Adrenal gland (tissue), 5 donors: ENCODE data around the gene TCF7L1.
"Not testable (repeated sequence)": the region's sequence is repeated elsewhere in the genome, so short reads cannot be mapped to it uniquely, and the experiment has no call there.

ENCODE experiments used
- POLR2A ChIP-seq, 2 donors: fragments of 450-650 bp; IDR thresholded peaks; one replicate each; pipeline ENCODE4 v1.6.1; 2017; ENCODE audit warnings: antibody characterized with exemption in 2 of 2, mild to moderate bottlenecking in 2 of 2, moderate library complexity in 1 of 2
- TF ChIP-seq, protein P1 (sequence below), 6 experiments: fragments of 450-650 bp in 4 of 6; fragments of 200-600 bp in 2 of 6; sonication (generic) in 1 of 6; IDR thresholded peaks; 1 replicate in 5 of 6; 2 replicates in 1 of 6; pipeline versions ENCODE4 v1.5.1 to v1.8.0; 2016 to 2021; ENCODE audit warnings: antibody characterized with exemption in 6 of 6, mild to moderate bottlenecking in 2 of 6, moderate library complexity in 1 of 6
- donor health status: DM: no; HTN: no; CAD: no.

DNA sequence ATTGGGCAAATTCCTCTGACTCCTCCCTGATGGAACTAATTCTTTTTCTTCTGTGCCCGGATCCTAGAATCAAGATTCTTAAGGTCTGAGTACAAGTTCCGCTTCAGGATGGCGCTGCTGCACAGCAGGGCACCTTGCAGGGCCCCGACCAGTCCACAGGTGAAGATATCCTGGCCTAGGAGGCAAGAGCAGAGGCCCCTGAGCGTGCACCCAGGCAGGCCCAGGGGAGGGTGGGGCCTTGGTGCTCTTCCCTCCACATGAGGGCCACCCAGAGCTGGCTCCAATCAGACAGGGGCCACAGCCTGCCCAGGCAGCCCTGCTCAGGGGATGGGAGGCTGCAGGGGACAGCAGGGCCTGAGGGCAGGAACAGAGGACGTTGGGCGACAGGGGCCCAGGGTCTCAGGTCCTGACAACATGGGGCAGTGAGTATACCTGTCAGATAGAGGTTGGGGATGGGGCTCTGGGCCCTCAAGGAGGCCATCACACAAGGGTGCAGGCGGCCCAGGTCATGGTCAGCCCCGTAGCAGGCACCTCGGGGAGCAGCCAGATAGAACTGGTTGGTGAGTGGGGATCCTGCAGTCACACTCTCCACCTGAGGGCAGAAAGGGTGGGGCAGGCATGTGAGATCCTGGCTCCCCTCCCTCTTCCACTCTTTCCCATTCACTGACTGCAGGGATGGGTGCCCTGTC lies 210.2 kb downstream of the TCF7L1 start:
- TF ChIP-seq, protein P1, sequence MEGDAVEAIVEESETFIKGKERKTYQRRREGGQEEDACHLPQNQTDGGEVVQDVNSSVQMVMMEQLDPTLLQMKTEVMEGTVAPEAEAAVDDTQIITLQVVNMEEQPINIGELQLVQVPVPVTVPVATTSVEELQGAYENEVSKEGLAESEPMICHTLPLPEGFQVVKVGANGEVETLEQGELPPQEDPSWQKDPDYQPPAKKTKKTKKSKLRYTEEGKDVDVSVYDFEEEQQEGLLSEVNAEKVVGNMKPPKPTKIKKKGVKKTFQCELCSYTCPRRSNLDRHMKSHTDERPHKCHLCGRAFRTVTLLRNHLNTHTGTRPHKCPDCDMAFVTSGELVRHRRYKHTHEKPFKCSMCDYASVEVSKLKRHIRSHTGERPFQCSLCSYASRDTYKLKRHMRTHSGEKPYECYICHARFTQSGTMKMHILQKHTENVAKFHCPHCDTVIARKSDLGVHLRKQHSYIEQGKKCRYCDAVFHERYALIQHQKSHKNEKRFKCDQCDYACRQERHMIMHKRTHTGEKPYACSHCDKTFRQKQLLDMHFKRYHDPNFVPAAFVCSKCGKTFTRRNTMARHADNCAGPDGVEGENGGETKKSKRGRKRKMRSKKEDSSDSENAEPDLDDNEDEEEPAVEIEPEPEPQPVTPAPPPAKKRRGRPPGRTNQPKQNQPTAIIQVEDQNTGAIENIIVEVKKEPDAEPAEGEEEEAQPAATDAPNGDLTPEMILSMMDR (IDR thresholded peaks at IDR 0.05): not testable (repeated sequence)
- TF ChIP-seq POLR2A (IDR thresholded peaks at IDR 0.05): not testable (repeated sequence)
